HepG2 (cell line): ENCODE results near the gene DNASE1L2. TPM values are rescaled to one million over a fixed set of nuclear protein-coding genes. Genes with fewer than 3 reads are reported as not detected.
A peak's percentile ranks its signal among the peaks of the same experiment; 100 is the strongest.

Source experiments
- CC2D1A ChIP-seq: sonication (generic); formaldehyde crosslinking; IDR thresholded peaks from 2 replicates; pipeline ENCODE4 v1.8.1; 2023; ENCODE audit warnings: mild to moderate bottlenecking, missing genetic modification reagents
- GPN1 ChIP-seq: sonication (generic); formaldehyde crosslinking; IDR thresholded peaks from 2 replicates; pipeline ENCODE4 v1.5.1; 2020; ENCODE audit warnings: missing genetic modification reagents, borderline replicate concordance
- KDM5B ChIP-seq: sonication (generic); formaldehyde crosslinking; IDR thresholded peaks from 2 replicates; pipeline ENCODE4 v1.4.0; 2020; ENCODE audit warnings: missing genetic modification reagents, mild to moderate bottlenecking, borderline replicate concordance
- NONO ChIP-seq, 2 experiments: fragments of 450-650 bp in 1 of 2; sonication (generic) in 1 of 2; formaldehyde crosslinking in 1 of 2; IDR thresholded peaks in 1 of 2; conservative IDR thresholded peaks in 1 of 2; 2 replicates each; pipeline versions ENCODE4 v1.6.1 to v1.8.0; 2017 to 2022; ENCODE audit warnings: mild to moderate bottlenecking in 1 of 2, missing genetic modification reagents in 1 of 2, moderate library complexity in 1 of 2
- PRPF4 ChIP-seq: fragments of 200-400 bp; formaldehyde crosslinking; IDR thresholded peaks from 2 replicates; pipeline ENCODE4 v1.6.1; 2016; ENCODE audit warnings: low read length, low read depth; ENCODE audit not compliant: poor library complexity, severe bottlenecking
- RXRA ChIP-seq: sonication (generic); formaldehyde crosslinking; IDR thresholded peaks from 2 replicates; pipeline ENCODE4 v1.5.1; 2020; ENCODE audit warnings: missing genetic modification reagents
- THAP9 ChIP-seq: sonication (generic); formaldehyde crosslinking; IDR thresholded peaks from 2 replicates; pipeline ENCODE4; 2020; ENCODE audit warnings: missing genetic modification reagents, mild to moderate bottlenecking, borderline replicate concordance
- THYN1 ChIP-seq: sonication (generic); formaldehyde crosslinking; IDR thresholded peaks from 2 replicates; pipeline ENCODE4 v1.8.1; 2023; ENCODE audit warnings: low read depth, mild to moderate bottlenecking, moderate library complexity, missing genetic modification reagents, borderline replicate concordance
- ZFP37 ChIP-seq: sonication (generic); formaldehyde crosslinking; IDR thresholded peaks from 2 replicates; pipeline ENCODE4 v1.4.0; 2020; ENCODE audit warnings: missing genetic modification reagents, borderline replicate concordance
- ZFYVE20 ChIP-seq: sonication (generic); formaldehyde crosslinking; IDR thresholded peaks from 2 replicates; pipeline ENCODE4 v1.8.0; 2023; ENCODE audit warnings: low read depth, mild to moderate bottlenecking, moderate library complexity, missing genetic modification reagents, borderline replicate concordance
- ZKSCAN1 ChIP-seq: fragments of 150-350 bp; IDR thresholded peaks from 2 replicates; pipeline ENCODE4 v1.6.1; 2014; ENCODE audit warnings: low read length
- ZNF605 ChIP-seq: sonication (generic); formaldehyde crosslinking; IDR thresholded peaks from 2 replicates; pipeline ENCODE4 v1.8.0; 2022; ENCODE audit warnings: mild to moderate bottlenecking, missing genetic modification reagents
- ZNF749 ChIP-seq: sonication (generic); formaldehyde crosslinking; IDR thresholded peaks from 2 replicates; pipeline ENCODE4 v1.8.0; 2022; ENCODE audit warnings: mild to moderate bottlenecking, missing genetic modification reagents, moderate library complexity, borderline replicate concordance
- polyA plus RNA-seq, 8 experiments: library from polyadenylated mRNA; depleted of rRNA in 3 of 8; stranded (reverse) in 7 of 8; unstranded in 1 of 8; fragments of >200 nt; fragmentation: Illumina TruSeq in 4 of 8; extraction: Trizol in 4 of 8; gene quantifications; 2 replicates each; pipeline versions ENCODE4 v1.2.1 to v1.2.3, GENCODE V29; 2011 to 2016; ENCODE audit warnings: low read depth in 4 of 8, missing spikeins in 1 of 8, mixed read lengths in 1 of 8; ENCODE audit not compliant: insufficient read depth in 1 of 8
- total RNA-seq, 5 experiments: library from RNA; depleted of rRNA; stranded (reverse); fragments of >200 nt; fragmentation: Illumina TruSeq; extraction: Trizol; gene quantifications; 2 replicates each; pipeline ENCODE4 v1.2.3, GENCODE V29; 2016; ENCODE audit warnings: low read depth in 1 of 5
- TF ChIP-seq, protein P1 (sequence below): sonication (generic); formaldehyde crosslinking; IDR thresholded peaks from 2 replicates; pipeline ENCODE4 v1.4.0; 2020; ENCODE audit warnings: missing genetic modification reagents, borderline replicate concordance
- TF ChIP-seq, protein P2 (sequence below): sonication (generic); formaldehyde crosslinking; IDR thresholded peaks from 2 replicates; pipeline ENCODE4 v1.4.0; 2020; ENCODE audit warnings: low read depth, mild to moderate bottlenecking, missing genetic modification reagents
- TF ChIP-seq, protein P3 (sequence below): sonication (generic); formaldehyde crosslinking; IDR thresholded peaks from 2 replicates; pipeline ENCODE4 v1.4.0; 2020; ENCODE audit warnings: mild to moderate bottlenecking, low read depth, missing genetic modification reagents

Gene DNASE1L2
- total and polyA plus RNA-seq, 2 of the 13 experiments (the other 11 are each of a cell fraction or from before 2014, with no cell fraction given): 0.44 to 0.50 TPM

GRCh38 chr16:2251296-2252111, 15.3 kb downstream of the DNASE1L2 start, which contains the start of gene ECI1 (continued):
- TF ChIP-seq, protein P1, sequence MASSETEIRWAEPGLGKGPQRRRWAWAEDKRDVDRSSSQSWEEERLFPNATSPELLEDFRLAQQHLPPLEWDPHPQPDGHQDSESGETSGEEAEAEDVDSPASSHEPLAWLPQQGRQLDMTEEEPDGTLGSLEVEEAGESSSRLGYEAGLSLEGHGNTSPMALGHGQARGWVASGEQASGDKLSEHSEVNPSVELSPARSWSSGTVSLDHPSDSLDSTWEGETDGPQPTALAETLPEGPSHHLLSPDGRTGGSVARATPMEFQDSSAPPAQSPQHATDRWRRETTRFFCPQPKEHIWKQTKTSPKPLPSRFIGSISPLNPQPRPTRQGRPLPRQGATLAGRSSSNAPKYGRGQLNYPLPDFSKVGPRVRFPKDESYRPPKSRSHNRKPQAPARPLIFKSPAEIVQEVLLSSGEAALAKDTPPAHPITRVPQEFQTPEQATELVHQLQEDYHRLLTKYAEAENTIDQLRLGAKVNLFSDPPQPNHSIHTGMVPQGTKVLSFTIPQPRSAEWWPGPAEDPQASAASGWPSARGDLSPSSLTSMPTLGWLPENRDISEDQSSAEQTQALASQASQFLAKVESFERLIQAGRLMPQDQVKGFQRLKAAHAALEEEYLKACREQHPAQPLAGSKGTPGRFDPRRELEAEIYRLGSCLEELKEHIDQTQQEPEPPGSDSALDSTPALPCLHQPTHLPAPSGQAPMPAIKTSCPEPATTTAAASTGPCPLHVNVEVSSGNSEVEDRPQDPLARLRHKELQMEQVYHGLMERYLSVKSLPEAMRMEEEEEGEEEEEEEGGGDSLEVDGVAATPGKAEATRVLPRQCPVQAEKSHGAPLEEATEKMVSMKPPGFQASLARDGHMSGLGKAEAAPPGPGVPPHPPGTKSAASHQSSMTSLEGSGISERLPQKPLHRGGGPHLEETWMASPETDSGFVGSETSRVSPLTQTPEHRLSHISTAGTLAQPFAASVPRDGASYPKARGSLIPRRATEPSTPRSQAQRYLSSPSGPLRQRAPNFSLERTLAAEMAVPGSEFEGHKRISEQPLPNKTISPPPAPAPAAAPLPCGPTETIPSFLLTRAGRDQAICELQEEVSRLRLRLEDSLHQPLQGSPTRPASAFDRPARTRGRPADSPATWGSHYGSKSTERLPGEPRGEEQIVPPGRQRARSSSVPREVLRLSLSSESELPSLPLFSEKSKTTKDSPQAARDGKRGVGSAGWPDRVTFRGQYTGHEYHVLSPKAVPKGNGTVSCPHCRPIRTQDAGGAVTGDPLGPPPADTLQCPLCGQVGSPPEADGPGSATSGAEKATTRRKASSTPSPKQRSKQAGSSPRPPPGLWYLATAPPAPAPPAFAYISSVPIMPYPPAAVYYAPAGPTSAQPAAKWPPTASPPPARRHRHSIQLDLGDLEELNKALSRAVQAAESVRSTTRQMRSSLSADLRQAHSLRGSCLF (CRISPR knock-in tag): no peak
- TF ChIP-seq KDM5B (peak; percentile 86), GPN1 (no peak), ZFP37 (no peak; the same call in 1 of the 2 replicates), THAP9 (CRISPR knock-in tag) (peak; percentile 83; the same call in 1 of the 2 replicates), ZNF605 (CRISPR knock-in tag) (peak; percentile 82), ZFYVE20 (CRISPR knock-in tag) (0 out of 2 replicates have a peak, but pooled peaks have one; percentile 55), RXRA (peak; percentile 86), PRPF4 (no peak), ZNF749 (CRISPR knock-in tag) (peak; percentile 83; the same call in 1 of the 2 replicates), THYN1 (CRISPR knock-in tag) (no peak), CC2D1A (CRISPR knock-in tag) (no peak), NONO (IDR thresholded peaks at IDR 0.05) (no peak), NONO (CRISPR knock-in tag; conservative IDR thresholded peaks at IDR 0.05) (peak; percentile 91), ZKSCAN1 (no peak)
- TF ChIP-seq, protein P2, sequence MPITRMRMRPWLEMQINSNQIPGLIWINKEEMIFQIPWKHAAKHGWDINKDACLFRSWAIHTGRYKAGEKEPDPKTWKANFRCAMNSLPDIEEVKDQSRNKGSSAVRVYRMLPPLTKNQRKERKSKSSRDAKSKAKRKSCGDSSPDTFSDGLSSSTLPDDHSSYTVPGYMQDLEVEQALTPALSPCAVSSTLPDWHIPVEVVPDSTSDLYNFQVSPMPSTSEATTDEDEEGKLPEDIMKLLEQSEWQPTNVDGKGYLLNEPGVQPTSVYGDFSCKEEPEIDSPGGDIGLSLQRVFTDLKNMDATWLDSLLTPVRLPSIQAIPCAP: no peak
- TF ChIP-seq, protein P3, sequence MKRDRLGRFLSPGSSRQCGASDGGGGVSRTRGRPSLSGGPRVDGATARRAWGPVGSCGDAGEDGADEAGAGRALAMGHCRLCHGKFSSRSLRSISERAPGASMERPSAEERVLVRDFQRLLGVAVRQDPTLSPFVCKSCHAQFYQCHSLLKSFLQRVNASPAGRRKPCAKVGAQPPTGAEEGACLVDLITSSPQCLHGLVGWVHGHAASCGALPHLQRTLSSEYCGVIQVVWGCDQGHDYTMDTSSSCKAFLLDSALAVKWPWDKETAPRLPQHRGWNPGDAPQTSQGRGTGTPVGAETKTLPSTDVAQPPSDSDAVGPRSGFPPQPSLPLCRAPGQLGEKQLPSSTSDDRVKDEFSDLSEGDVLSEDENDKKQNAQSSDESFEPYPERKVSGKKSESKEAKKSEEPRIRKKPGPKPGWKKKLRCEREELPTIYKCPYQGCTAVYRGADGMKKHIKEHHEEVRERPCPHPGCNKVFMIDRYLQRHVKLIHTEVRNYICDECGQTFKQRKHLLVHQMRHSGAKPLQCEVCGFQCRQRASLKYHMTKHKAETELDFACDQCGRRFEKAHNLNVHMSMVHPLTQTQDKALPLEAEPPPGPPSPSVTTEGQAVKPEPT: no peak
